Amygdala (tissue), 56 donors: ENCODE results near the gene ANO10.
"Not testable (repeated sequence)": the region's sequence is repeated elsewhere in the genome, so short reads cannot be mapped to it uniquely, and the experiment has no call there.

Experiments used
- DNase-seq, 56 donors: peaks; one replicate each; lab custom pipeline; 2025; lab: John Stamatoyannopoulos, UW

The ANO10 gene, protein sequence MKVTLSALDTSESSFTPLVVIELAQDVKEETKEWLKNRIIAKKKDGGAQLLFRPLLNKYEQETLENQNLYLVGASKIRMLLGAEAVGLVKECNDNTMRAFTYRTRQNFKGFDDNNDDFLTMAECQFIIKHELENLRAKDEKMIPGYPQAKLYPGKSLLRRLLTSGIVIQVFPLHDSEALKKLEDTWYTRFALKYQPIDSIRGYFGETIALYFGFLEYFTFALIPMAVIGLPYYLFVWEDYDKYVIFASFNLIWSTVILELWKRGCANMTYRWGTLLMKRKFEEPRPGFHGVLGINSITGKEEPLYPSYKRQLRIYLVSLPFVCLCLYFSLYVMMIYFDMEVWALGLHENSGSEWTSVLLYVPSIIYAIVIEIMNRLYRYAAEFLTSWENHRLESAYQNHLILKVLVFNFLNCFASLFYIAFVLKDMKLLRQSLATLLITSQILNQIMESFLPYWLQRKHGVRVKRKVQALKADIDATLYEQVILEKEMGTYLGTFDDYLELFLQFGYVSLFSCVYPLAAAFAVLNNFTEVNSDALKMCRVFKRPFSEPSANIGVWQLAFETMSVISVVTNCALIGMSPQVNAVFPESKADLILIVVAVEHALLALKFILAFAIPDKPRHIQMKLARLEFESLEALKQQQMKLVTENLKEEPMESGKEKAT

DNA sequence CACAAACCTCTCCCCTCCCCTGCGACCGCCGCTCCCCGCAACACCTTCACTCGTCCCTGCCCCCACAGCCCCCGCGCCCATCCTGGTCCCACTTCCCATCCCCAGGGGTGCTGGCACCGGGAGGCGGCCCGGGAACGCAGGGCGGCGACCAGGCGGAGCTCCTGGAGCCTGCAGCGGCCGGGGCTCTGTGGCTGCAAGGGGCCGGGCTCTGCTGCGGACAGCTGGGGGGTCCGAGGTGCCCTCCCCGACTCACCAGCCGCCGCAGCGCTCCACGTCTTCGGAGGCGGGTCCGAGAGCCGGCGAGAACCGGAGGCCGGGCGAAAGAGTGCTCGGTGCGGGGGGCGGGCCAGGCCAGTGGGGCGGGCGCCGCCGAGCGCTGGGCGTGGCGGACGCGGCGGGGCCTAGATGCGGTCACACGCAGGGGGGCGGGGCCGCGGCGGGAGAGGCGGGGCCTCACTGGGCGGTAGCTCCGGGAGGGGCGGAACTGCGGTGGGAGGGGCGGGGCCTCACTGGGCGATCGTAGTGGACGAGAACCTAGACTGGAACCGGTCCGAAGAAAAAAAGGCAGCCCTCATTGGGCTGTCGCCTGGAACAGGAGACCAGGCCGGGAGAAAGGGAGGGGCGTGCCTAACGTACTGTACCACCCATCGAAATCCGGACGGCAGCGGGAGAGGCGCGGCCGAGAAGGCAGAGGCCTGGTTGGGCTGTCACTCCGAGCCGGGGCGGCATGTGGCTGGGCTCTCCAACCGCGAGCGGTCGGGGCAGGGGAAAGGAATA, at the start of gene ANO10:
TSS of gene ANO10 (minus strand) at position 356 of the 777 bp plus-strand sequence. CDS start 16,159 bp downstream, outside the sequence.
- DNase-seq: peak; percentile 81 to 99 (median 97)

DNA sequence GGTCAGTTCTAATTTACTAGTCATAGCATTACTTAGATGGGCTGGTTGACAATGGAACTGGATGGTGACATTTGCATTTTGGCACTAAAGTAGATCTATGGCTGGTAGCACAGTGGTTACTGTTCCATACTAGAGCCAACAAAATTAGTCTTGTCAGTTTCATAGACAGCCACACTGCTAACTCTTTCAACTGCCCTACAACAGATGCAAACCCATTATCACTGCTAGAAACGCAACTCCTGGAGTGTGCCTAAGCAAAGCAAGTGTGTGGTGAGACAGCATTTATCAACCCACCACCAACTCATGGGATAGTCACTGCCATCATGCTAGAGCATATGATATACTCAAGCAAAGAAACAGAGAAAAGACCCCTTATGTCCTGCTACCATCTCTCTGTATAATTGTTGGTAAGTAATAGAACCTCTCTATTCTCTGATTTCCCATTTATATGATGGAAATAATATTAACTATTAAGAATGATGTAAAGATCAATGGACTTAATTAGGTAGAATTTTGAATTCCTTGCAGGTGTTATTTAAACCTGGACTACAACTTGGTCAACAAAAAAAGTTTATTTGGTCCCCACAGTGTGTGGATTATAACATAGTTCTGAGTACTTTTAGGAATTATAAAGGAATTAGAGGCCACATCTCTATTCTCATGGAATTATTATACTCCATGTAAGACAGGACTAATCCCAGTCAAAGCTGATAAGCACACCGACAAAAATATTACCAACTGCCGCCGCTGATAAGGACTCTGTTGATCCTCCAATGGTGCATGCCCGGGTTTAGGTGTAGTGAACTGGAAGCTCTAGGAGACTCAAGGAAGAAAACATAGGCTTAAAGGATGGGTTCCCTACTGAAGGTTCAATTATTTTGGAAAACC, 49.1 kb upstream of the ANO10 start:
- DNase-seq: no peak

DNA sequence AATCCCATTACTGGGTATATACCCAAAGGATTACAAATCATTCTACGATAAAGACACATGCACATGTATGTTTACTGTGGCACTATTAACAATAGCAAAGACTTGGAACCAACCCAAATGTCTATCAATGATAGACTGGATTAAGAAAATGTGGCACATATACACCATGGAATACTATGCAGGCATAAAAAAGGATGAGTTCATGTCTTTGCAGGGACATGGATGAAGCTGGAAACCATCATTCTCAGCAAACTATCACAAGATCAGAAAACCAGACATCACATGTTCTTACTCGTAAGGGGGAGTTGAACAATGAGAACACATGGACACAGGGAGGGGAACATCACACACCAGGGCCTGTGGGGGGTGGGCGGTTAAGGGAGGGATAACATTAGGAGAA, 43.2 kb upstream of the ANO10 start:
- not testable (repeated sequence) for DNase-seq

DNA sequence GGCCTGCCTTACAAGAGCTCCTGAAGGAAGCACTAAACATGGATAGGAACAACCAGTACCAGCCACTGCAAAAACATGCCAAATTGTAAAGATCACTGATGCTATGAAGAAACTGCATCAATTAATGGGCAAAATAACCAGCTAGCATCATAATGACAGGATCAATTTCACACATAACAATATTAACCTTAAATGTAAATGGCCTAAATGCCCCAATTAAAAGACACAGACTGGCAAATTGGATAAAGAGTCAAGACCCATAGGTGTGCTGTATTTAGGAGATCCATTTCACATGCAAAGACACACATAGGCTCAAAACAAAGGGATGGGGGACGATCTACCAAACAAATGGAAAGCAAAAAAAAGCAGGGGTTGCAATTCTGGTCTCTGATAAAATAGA, 39.6 kb upstream of the ANO10 start:
- DNase-seq: not testable (repeated sequence)

DNA sequence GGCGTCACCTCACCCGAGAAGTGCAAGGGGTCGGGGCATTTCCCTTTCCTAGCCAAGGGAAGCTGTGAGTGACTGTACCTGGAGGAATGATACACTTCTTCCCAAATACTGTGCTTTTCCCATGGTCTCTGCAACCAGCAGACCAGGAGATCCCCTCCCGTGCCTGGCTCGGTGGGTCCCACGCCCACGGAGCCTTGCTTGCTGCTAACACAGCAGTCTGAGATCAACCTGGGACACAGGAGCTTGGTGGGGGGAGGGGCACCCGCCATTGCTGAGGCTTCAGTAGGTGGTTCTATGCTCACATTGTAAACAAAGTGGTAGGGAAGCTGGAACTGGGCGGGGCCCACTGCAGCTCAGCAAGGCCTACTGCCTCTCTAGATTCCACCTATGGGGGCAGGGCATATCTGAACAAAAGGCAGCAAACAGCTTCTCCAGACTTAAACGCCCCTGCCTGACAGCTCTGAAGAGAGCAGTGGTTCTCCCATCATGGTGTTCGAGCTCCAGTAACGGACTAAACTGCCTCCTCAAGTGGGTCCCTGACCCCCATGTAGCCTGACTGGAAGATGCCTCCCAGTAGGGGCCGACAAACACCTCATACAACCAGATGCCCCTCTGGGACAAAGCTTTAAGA, 37.6 kb upstream of the ANO10 start:
- no peak for DNase-seq

DNA sequence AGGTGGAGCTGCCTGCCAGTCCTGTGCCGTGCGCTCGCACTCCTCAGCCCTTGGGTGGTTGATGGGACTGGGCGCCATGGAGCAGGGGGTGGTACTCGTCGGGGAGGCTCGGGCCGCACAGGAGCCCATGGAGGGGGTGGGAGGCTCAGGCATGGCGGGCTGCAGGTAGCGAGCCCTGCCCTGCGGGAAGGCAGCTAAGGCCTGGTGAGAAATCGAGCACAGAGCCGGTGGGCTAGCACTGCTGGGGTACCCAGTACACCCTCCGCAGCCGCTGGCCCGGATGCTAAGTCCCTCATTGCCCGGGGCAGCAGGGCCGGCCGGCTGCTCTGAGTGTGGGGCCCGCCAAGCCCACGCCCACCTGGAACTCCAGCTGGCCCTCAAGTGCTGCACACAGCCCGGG, 34.6 kb upstream of the ANO10 start:
- DNase-seq: not testable (repeated sequence)

DNA sequence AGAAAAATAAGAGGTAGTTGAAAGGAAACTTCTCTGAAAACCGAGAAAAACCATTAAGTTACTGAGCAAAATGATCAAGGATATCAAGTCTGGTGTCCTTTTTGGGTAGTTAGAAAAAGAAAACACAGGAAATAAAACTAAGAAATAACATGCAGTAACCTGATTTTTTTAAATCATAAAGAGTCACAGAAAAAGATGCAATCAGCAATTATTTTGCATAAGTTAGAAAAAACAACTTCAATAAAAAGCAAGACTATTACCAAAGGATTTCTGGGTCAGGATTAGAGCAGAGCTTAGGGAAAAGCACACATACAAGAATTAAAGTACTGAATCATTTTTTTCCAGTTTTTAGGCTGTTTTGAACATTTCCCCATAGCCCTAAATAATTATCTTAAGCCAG, 28.5 kb upstream of the ANO10 start:
- no peak for DNase-seq

DNA sequence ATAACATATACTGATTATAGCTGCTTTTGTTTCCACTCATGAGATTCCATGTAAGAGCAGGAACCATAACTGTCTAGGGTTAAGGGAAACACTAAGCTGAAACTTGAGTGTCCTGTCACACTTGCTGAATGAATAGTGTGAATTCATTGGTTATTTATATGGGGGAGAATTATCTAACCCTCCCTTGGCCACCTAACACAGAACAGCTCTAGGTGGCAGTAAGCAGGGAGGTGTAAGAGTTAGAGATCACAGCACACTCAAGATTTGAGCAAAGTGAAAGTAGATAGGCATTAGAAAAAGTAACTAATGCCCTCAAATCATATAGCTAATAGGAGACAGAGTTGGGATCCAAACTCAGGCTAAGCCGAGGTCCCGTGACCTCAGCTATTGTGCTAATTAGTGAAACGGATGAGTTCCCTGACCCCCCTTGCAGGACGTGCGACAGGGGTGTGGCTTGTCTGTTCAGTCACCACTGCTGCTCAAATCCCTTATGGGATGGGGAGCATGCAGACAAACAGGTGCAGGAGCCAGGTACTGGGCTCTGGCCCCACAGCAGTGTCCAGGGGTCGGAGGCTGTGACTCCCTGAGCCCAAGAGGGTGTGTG, 27.7 kb upstream of the ANO10 start:
- no peak for DNase-seq

DNA sequence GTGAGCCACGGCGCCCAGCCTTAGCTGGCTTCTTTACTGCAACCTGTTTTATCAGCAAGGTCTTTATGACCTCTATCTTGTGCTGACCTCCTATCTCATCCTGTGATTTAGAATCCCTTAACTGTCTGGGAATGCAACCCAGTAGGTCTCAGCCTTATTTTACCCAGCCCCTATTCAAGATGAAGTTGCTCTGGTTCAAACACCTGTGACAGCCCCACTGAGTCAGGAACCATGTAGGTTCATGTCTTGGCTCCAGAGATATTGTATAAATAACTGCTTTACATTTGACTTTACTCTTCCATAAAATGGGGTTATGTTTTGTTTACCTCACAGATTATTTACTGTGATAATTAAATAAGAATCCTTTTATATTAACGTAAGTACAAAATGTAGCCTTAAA, 27.1 kb upstream of the ANO10 start:
- no peak for DNase-seq

DNA sequence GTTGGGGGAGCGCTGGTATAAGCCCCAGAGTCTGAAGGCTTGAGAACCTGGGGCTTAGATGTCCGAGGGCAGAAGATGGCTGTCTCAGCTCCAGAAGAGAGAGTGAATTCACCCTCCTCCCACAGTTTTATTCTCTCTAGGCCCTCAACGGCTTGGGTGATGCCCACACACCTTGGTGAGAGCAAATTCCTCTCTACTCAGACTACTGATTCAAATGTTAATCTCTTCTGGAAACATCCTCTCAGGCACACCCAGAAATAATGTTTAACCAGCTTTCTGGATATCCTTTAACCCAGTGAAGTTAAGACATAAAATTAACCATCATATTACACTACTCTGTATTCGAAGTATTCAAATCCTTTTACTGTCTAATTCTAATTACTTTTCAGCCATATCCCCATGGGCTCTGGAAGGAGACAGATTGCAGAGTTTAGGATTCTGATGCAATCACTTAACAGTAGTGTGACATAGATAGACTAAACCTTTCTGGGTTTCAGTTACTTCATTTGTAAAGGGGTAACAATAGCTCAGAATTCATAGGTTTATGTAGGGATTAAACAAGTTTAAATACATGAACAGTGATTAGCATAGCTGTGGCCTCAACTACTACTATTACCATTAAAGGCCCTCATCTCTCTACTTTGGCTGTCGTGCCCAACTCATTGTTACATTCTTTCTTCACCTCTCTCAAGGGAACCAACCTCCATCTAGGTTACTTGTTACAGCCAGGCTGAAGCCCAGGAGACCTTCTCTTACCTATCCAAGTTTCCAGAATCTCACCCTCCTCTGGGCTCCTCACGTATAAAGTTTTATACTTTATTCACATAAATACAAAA, 25.7 kb upstream of the ANO10 start:
- DNase-seq: no peak

DNA sequence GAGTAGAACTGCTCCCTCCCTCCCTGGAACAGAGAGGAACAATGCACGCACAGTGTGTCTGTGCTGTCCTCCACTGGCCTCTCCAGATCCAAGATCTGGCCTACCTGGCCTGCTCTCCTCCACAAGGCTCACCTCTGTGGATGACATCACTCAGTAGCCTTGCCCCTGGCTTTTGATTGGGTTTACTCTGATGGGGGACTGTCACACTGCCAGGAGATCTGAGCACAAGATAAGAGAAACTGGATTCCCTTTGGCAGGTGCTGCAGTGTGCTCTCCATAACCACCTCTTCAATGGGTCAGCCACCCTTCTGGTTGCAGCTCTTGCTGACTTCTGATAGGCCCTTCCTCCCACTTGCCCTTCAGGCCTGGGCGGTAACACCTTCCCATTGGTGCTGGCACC, 22.6 kb upstream of the ANO10 start:
- DNase-seq: no peak

DNA sequence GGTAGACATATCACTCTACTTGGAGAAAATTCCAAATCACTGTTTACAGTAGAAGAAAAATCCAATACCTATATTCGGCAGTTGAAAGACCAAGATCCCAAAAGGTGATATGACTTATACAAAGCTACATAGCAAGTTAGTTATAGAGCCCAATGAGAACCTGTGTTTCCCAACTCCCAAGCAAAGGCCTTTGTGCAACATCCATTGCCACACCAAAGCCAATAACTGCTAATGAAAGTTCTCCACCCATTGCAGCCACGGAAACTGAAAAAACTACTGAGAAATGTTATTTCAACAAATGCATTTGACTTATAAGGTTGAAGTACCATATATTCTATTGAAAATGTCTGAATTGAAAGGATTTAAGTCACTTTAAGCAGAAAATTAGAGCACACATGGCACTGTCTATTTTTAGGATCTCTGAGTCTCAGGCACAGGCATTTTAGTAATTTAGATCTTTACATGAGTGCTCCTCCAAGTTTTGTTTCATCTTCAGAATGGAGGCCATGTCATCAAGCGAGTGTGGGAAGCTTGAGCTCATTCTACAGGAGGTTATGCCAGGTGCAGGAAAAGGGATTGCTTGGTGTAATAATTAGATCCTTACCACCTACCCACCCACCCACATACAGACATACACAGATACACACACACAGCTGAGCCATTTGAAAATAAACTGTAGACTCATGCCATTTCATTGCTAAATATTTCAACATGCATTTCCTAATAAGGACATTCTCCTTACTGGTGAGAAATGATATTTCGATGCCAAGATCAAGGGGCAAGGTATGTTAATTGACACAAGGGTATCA, 19.7 kb upstream of the ANO10 start:
- peak in 8 of 56 donors; percentile 3 to 43 (median 10) for DNase-seq

DNA sequence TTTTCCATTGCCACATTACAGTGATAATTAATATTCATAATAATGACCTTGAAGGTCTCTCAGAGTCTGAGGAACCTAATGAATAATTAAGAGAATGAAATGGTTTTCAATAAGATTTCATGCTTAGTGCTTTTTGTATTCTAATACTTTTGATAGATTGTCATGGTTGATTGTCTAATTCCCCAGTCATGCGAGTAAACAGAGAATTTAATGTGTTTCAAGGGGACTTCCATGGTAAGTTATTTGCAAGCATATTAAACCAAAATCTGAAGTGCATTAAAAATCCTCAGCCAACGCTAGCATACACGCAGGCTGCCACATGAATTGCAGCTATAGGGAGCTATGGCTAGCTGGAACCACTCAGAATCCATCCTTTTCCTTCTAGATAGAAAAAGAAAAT, 18.9 kb upstream of the ANO10 start:
- no peak for DNase-seq

DNA sequence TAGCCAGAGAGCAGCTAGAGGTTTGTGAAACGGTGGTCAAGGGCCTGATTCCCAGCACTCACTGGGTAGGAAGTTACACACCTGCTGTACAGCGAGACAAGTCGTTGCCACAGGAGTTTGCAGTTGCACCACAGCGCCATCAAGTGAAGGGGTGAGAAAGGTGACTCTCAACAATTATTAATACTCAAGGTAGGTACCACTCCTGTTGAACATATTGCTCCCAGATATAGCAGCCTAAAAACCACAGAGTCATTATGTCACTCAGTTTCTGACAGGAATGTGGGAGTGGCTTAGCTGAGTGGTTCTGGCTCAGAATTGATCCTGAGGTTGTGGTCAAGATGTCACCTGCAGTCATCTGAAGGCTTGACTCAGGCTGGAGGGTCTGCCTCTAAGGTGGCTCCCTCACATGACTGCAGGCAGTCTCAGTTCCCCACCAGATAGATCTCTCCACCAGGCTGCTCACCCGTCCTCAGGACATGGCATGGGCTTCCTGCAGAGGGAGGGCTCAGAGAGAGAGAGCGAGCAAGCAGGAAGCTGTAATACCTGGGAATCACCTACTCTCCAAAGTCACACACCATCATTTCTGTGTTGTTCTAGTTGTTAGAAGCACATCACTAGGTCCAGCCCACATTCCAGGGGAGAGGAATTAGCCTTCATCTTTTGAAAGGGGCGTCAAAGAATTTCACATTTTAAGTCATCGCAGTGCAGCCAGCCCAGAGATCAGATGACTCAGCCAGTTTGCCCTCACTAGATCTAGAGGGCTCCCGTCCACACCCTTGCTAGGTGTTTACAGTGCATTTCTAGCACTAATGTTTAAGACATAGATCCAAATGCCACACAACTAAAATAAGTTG, 17.0 kb upstream of the ANO10 start:
- no peak for DNase-seq

DNA sequence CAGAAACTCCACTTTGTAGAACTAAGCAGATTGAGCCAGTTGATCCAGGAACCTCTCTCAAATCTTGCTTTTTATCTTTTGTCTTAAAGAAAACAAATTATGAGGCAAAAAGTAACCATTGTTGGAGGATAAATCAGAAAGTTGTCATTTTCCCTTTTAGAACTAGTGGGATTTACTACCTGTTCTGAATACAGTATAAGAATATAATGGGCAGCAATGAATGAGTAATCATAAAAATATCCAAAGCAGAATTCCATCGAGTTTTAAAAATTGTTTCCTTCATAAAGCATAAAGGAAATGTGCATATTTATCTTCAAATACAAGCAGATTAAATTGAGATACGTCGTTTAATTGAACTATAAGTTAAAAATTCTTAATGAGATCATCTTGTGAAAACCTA, 15.9 kb upstream of the ANO10 start:
- DNase-seq: no peak

DNA sequence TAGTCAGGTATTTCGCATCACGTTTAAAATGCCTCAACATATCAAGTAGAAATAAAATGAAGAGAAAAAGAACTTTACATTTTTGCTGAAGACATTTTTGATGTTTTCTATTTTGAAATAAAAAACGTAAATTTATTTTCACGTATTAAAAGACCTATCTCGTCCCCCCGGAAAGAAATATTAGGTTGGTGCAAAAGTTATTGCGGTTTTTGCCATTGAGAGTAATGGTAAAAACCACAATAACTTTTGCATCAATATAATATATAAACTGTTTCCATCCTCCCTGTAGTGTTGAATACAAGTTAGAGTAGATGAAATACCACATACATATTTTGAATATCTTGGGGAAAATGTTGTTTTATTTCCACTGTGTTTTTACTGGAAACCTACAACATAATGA, 11.2 kb upstream of the ANO10 start:
- DNase-seq: no peak
